ENCODE data around the gene OVOL1.

Gene OVOL1

DNA sequence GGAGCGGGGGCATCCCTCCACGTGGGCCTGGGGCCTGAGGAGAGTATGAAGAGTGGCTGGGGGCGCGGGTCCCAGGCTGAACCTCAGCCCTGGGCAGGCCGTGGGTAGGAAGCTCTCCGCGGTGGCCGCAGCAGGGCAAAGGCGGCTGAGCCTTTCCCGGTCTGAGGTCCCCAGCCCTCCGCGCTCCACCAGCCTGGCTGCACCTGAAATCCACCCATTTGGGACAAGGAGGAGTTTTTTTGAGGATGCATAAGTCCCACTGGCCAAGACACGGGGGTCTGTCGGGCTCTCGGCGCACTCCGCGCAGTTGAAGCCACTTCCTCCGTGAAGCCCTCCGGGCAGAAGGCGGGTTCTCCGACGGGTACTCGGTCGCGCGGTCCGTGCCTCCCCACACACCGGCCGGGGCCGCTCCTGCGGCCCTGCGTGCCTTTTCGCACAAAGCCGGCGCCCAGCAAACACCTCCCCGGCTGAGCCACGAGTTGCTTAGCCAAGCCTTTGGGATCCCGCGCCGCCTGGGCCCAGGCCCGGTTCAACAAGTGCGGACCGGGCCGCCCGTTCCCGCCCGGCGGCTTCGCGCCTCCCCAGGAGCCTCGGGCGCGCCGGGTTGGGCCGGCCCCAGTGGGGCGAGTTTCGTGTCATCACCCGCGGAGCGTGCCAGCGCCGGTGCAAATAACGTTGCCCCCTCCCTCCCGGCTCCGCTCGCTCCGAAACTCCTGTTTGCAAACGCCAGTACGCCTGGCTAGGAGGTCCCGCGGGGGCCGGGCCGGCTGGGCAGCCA is 666 bp upstream of the OVOL1 start:
- Histone ChIP-seq H3K79me2 (ENCODE audit: insufficient read depth, low read depth) (no peaks in the 10 kb centered on the region), H3K4me1 (ENCODE audit: low read depth, poor library complexity, severe bottlenecking) (peaks cover 22% of the 10 kb centered on the region), H3K36me3 (ENCODE audit: insufficient read depth) (no peaks in the 10 kb centered on the region), H3K27ac (no peak overlapping the region), H3K4me2 (no peak overlapping the region), H3K9ac (no peak overlapping the region), H3K4me3 (IDR thresholded peaks at IDR 0.05; ENCODE audit: insufficient read depth, low read depth, low read length) (no peak overlapping the region), H2AFZ (ENCODE audit: low read depth) (no peak overlapping the region), H4K20me1 (ENCODE audit: insufficient read depth) (no peaks in the 10 kb centered on the region), H3K27me3 (ENCODE audit: insufficient read depth, low read depth) (peaks cover 16% of the 10 kb centered on the region)
- TF ChIP-seq, protein P1, sequence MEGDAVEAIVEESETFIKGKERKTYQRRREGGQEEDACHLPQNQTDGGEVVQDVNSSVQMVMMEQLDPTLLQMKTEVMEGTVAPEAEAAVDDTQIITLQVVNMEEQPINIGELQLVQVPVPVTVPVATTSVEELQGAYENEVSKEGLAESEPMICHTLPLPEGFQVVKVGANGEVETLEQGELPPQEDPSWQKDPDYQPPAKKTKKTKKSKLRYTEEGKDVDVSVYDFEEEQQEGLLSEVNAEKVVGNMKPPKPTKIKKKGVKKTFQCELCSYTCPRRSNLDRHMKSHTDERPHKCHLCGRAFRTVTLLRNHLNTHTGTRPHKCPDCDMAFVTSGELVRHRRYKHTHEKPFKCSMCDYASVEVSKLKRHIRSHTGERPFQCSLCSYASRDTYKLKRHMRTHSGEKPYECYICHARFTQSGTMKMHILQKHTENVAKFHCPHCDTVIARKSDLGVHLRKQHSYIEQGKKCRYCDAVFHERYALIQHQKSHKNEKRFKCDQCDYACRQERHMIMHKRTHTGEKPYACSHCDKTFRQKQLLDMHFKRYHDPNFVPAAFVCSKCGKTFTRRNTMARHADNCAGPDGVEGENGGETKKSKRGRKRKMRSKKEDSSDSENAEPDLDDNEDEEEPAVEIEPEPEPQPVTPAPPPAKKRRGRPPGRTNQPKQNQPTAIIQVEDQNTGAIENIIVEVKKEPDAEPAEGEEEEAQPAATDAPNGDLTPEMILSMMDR (conservative IDR thresholded peaks at IDR 0.05; ENCODE audit: low read depth, low read length) = no peak

DNA sequence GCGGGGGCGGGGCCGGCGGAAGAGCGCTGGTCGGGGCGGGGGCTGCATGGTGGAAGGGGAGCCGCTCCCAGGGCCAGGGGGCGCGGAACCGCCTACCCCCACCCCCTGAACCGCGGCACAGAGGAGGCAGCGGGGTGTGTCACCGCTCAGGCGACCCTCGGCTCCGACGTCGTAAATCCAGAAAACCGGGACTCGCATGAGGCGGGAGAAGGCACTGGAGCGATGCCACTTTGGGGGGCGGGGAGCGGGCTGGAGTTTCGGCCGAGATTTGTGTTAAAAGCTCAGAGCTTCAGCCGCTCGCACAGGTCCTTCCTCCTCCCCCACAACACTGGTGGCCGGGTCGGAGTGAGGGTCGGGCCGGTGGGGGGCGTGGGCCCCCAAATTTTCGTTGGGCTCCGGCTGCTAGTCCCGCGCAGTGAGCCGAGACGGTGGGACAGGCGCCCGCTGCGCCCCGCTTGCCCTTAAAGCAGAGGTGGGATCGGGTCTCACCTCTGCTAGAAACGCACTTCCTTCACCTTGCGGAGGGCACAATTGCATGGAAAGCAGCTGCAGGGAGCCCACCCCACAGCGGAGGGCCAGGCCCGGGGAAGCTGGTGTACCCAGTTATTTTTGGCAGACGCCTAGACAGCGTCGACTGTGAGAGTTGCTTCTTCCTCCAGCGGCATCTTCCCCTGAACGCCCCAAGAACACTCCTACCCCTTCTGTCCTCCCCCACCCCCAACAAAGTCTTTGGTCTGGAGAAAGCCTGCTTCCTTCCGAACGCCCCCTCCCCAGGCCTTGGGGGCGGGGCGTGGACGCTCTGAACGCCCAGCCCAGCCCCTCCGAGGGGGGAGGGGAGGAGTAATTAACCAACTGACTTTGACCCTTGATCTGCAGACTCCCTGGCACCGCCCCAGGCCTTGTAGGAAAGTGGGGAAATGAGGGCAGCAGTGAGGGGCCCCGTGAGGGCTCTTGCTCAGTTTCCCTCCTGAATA is 1.1 kb downstream of the OVOL1 start:
- TF ChIP-seq, protein P1 (conservative IDR thresholded peaks at IDR 0.05; ENCODE audit: low read depth, low read length) = no peak
- H3K27me3 ChIP-seq (ENCODE audit: insufficient read depth, low read depth) = peaks cover 16% of the 10 kb centered on the region
- H2AFZ ChIP-seq (ENCODE audit: low read depth) = peak overlapping the region; percentile 22; the same call in 1 of the 2 replicates
- H3K4me1 ChIP-seq (ENCODE audit: low read depth, poor library complexity, severe bottlenecking) = peaks cover 5% of the 10 kb centered on the region
- no peak overlapping the region for H3K4me3 ChIP-seq (IDR thresholded peaks at IDR 0.05; ENCODE audit: insufficient read depth, low read depth, low read length)
- no peak overlapping the region for H3K4me2 ChIP-seq
- H3K36me3 ChIP-seq (ENCODE audit: insufficient read depth) = no peaks in the 10 kb centered on the region
- no peaks in the 10 kb centered on the region for H3K79me2 ChIP-seq (ENCODE audit: insufficient read depth, low read depth)
- no peak overlapping the region for H3K27ac ChIP-seq
- no peaks in the 10 kb centered on the region for H4K20me1 ChIP-seq (ENCODE audit: insufficient read depth)
- no peak overlapping the region for H3K9ac ChIP-seq

DNA sequence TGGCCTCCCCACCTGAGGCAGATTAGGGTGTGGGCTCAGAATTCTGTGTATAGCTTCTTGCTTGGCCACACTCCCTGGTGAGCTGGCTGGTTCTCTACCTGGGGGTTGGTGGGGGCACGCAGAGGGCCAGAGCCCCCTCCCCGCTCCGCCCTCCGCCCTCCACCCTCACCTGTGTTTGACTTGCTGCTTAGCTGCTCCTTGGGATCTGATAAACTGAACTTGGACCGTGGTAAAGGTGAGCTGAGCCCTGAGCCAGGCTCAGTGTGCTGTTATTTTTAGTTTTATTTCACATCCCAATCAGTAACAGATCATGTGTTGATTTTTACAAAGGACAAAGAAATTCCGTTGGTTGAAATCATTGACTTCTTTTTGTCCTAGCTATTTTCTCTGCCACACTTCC is 2.0 kb downstream of the OVOL1 start:
- Histone ChIP-seq H3K27me3 (ENCODE audit: insufficient read depth, low read depth) (peaks cover 16% of the 10 kb centered on the region), H3K36me3 (ENCODE audit: insufficient read depth) (no peaks in the 10 kb centered on the region), H2AFZ (ENCODE audit: low read depth) (no peak overlapping the region), H4K20me1 (ENCODE audit: insufficient read depth) (no peaks in the 10 kb centered on the region), H3K4me3 (IDR thresholded peaks at IDR 0.05; ENCODE audit: insufficient read depth, low read depth, low read length) (no peak overlapping the region), H3K9ac (no peak overlapping the region), H3K4me2 (no peak overlapping the region), H3K27ac (no peak overlapping the region), H3K79me2 (ENCODE audit: insufficient read depth, low read depth) (no peaks in the 10 kb centered on the region), H3K4me1 (ENCODE audit: low read depth, poor library complexity, severe bottlenecking) (no peaks in the 10 kb centered on the region)
- TF ChIP-seq, protein P1 (conservative IDR thresholded peaks at IDR 0.05; ENCODE audit: low read depth, low read length) = no peak

DNA sequence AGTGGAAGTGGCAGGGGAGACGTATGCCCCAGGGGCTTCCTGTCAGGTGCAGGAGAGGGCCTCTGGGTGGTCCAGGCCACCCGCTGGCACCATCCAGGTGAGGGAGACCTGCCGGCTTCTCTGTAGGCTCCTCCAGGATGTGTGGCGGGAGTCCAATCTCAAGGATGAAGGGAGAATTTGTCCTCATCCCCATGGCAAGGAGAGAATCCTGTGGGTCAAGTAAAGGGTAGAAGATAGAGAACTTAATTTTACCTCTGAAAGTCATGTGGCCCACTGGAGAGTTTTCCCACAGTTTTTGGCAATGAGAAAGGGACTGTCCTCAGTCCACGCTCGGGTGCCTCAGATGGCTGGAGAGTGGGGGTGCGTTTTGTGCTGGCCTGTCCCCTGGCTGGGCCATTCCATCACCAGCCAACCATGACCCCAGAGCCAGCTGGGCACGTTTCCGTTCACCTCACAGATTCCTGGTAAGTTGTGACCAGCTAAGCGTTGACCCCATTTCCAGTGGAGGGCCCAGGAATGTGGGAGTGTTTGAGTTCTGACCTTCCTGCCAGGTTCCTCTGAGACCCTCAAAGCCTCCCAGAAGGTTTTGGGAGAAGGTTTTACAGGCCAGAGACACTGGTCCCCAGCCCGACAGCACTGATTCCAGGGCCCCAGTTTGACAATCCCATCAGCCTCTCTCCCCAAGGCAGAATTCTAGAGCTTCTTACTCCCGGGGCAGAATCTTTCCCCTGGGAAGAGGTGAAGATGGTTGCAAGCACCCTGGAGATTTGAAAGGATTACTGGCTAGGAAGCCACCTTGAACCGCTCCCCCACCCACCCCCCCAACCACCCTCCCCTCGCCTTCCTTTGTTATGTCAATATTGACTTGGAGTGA is 2.6 kb downstream of the OVOL1 start:
- Histone ChIP-seq H3K36me3 (ENCODE audit: insufficient read depth) (no peaks in the 10 kb centered on the region), H4K20me1 (ENCODE audit: insufficient read depth) (no peaks in the 10 kb centered on the region), H3K9ac (no peak overlapping the region), H3K4me2 (no peak overlapping the region), H3K79me2 (ENCODE audit: insufficient read depth, low read depth) (no peaks in the 10 kb centered on the region), H3K27ac (no peak overlapping the region), H2AFZ (ENCODE audit: low read depth) (no peak overlapping the region), H3K4me1 (ENCODE audit: low read depth, poor library complexity, severe bottlenecking) (no peaks in the 10 kb centered on the region), H3K27me3 (ENCODE audit: insufficient read depth, low read depth) (peaks cover 16% of the 10 kb centered on the region), H3K4me3 (IDR thresholded peaks at IDR 0.05; ENCODE audit: insufficient read depth, low read depth, low read length) (no peak overlapping the region)
- TF ChIP-seq, protein P1 (conservative IDR thresholded peaks at IDR 0.05; ENCODE audit: low read depth, low read length) = no peak
